GM21576 (cell line): Measurements from ENCODE around the gene RABGAP1L.
"Not testable (repeated sequence)": the region's sequence is repeated elsewhere in the genome, so short reads cannot be mapped to it uniquely, and the experiment has no call there.

Experiments
- ATAC-seq: cut with Tn5 transposase; IDR thresholded peaks from one replicate; pipeline ENCODE4 v1.9.1; 2021; ENCODE audit warnings: mild to moderate bottlenecking, moderate library complexity; ENCODE audit not compliant: unreplicated experiment

RABGAP1L gene

DNA sequence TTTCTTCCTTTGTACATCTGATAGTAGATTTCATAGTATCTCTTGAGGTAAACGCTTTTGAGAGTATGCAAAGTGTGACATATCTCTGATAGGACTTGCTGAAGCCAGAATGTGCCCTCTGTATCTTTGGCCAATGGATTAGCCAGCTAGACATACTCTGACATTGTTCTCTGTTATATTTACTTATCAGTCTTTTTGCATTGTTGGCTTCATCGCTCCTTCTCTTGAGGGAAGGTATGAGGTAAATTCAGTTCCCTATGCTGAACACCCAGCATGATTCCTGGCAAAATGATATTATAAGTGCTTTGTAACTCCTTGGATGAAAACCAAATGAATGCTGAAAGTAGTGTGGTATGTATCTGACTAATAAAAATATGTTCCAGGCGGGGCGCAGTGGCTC, 677.2 kb downstream of the RABGAP1L start:
- no peak for ATAC-seq

GRCh38 chr1:174837386-174837785, 678.1 kb downstream of the RABGAP1L start:
- ATAC-seq: no peak

- ATAC-seq: no peak
Measured at GRCh38 chr1:174839211-174839610, 679.9 kb downstream of the RABGAP1L start.

DNA sequence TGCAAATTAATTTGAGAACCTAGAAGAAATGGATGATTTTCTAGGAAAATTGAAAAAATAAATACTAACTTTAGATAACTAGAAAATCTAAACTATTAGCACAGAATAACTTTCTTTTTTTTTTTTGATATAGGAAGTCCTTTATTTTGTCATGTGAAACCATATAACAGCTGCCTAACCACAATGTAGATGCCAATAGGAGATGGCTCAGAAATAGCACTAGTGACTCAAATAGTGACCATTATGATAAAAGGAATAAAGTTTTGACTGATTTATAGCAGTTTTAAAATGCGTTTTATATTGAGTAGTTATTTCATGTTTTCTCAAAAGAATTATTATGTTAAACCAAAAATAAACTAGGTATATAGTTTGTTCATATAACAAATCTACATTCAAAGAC, 682.4 kb downstream of the RABGAP1L start:
- no peak for ATAC-seq

DNA sequence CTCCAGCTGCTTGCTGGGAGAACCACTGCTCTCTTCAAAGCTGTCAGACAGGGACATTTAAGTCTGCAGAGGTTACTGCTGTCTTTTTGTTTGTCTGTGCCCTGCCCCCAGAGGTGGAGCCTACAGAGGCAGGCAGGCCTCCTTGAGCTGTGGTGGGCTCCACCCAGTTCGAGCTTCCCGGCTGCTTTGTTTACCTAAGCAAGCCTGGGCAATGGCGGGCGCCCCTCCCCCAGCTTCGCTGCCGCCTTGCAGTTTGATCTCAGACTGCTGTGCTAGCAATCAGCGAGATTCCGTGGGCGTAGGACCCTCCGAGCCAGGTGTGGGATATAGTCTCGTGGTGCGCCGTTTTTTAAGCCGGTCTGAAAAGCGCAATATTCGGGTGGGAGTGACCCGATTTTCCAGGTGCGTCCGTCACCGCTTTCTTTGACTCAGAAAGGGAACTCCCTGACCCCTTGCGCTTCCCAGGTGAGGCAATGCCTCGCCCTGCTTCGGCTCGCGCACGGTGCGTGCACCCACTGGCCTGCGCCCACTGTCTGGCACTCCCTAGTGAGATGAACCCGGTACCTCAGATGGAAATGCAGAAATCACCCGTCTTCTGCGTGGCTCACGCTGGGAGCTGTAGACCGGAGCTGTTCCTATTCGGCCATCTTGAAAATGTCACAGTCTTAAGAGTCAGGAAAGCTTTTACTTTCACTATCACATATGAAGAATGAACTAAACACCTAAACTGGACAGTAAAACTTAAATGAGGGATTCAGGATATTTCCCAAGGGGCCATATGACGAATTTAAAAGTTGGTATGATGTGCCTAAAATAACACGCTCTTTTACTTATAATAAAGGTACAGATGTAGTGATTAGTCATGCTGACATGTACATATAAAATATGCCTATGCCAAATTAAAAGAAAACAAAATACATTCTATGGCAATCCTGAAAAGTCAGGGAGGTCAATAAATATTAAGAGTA, 689.6 kb downstream of the RABGAP1L start:
- not testable (repeated sequence) for ATAC-seq

GRCh38 chr1:174850726-174851125, 691.4 kb downstream of the RABGAP1L start:
- no peak for ATAC-seq

DNA sequence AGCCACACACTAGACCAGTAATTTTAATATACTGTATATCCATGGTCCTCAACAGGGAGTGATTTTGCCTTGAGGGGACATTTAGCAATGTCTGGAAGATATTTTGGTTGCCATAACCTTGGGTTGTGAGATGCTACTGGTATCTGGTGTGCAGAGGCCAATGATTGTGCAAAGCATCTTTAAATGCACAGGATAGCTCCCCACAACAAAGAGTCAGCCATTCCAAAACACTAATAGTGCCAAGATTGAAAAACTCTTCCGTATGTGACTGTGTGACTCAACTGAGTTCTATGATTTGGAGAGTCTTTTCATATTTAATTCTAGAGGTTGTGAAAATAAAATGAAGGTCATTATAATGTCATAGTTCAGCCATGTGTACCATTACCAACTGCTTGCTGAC, 699.0 kb downstream of the RABGAP1L start:
- no peak for ATAC-seq

DNA sequence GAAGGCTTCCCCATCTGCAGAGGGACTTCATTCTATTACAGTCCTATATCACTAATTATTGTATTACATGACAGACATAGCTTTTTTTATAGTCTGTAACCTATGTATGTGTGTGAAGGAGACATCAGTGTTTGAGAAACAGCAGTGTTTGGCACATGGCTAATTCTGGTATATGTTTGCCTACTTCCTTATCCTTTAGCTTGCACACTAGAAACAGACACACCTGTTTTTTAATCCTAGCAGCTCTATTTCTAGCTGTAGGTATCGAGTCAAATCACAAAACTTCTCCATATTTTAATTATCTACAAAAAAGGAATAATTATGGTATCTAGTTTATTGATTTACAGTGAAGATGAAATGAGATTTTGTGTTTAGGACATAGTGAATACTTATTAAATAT, 711.0 kb downstream of the RABGAP1L start:
- ATAC-seq: no peak

DNA sequence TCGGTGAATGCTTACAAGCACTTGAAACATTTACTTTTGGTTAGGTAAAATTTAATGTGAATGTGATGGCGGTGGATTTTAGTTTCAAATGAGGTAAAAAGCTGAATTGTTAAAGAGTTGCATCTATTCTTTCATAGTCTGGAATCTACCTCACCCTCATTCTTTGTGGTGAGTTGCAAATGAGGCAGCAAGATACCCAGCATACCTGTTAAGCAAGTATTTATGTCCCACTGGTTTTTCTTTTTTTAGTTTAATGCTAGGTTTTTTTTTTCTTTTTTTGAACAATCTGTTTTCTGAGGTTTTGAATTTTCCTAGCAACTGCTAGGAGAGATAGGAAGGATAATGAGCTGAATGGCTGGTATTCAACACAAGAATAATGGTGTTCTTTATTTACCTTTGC, 712.6 kb downstream of the RABGAP1L start:
- no peak for ATAC-seq

DNA sequence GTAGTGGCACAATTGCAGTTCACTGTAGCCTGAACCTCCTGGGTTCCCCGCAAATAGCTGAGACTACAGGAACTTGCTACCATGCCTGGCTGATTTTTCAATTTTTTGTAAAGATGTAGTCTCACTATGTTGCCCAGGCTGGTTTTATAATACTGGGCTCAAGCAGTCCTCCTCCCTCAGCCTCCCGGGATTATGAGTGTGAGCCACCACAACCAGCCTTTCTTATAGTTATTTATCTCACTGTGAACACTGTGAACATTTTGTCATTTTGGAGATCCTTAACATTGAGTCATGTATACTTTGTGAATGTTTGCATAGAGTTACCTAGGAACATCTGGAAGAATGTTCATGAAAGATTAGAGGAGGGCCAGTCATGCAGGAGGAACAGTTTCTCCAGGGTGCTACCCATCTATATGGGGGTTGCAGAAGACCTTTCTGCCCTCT, 713.3 kb downstream of the RABGAP1L start:
- ATAC-seq: no peak

DNA sequence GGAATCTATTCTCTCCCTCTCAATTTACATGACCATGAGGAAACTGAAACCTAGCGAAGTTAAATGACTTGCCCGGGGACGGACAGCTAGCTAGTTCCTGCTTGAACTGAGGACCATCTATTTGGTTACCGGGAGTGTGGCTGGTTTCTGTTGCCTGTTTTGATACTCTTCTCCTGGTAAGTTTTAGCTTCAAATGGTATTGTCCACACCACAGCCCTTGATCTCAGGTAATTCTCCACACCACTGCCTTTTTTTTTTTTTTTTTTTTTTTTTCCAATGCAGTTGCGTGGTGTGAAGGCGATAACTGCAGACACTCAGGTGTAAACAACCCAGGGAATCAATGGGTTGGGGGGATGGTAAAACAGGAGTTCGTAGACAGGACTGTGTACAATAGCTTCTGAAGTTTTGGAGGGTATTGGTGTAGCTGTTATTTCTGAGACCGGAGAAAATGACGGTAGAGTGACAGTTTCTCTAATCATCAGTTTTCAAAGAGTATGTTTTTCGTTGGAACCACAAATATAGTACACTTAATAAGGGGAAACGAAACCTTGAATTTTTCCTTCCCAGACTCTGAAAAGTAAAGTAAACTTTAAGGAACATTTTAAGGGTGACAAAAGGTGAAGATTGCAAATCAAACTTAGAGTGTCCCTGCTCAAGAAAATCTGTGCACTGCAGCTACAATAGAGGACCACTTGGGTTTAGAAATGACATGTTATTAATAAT, 715.2 kb downstream of the RABGAP1L start:
- ATAC-seq: peak; percentile 63

DNA sequence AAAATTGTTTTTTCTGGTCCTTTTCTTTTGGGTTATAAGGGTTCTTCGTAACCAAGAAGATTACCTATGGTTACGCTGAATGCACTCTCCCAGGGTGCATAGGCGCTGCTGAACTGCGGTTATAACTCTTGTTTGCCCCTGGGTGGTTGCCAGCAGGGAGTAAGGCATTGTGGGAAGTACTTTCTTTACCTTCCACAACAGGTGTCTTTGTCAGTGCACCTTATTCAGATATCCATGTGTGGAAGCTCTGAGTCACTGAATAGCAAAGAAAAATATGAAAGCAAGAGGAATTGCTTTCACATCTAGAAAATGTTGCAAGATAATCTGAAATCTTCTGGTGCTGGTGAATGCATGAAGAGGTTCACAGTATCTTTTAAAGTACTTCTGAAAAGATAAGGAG, 716.0 kb downstream of the RABGAP1L start:
- ATAC-seq: no peak

DNA sequence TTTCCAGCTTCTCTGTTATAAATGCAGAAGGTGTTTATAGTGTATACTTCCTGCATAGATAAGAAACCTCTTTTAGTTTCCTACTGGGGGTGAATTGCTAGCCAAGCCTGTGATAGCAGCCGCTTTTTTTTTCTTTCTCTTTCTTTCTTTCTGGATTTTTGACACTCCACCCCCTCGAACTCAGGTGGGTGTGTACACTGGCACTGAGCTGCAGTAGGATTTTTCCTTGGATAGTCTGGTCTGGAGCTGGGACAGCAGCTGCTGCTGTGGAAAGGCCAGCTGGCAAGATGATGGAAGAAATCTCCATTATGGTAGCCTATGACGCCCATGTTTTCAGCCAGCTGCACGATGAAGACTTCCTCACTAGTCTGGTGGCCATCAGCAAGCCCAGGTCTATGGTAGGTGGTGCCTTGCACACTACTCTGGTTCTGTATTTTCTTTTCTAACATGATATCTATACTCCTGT, 717.9 kb downstream of the RABGAP1L start:
- ATAC-seq: no peak

DNA sequence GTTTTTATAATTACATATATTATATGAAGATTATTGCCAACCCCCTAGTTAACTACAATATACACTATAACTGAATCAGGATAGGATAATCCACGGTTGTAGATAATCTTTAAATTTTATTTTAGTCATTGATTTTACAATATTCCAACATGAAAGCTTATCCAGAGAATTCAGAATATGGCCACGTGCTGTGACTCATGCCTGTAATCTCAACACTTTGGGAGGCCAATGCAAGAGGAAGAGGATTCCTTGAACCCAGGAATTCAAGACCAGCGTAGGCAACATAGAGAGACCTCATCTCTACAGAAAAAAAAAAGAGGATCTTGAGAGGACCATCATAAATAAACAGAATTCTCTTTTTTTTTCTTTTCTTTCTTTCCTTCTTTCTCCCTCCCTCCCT, 720.9 kb downstream of the RABGAP1L start:
- no peak for ATAC-seq

- ATAC-seq: no peak
Measured at GRCh38 chr1:174883409-174883808, 724.1 kb downstream of the RABGAP1L start.

GRCh38 chr1:174884038-174884437, 724.7 kb downstream of the RABGAP1L start:
- no peak for ATAC-seq

GRCh38 chr1:174884566-174884965, 725.2 kb downstream of the RABGAP1L start:
- ATAC-seq: no peak

DNA sequence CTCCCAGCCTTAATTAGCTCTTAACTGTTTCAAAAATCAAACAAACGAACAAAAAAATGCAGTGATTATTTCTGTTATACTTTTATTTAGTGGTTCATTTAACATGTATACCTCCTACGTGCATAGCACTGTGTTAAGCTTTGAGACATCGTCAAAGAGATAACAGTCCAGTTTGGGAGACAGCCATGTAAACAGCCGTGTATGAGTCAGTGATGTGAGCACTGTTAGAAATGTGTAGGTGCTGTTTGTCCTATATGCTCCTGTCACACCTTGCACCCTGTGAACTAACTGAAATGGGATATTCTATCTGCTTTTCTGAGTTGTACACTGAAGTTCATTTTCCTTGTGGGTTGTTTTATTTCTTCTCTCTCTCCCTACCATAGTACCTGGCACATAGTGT, 730.7 kb downstream of the RABGAP1L start:
- ATAC-seq: no peak

DNA sequence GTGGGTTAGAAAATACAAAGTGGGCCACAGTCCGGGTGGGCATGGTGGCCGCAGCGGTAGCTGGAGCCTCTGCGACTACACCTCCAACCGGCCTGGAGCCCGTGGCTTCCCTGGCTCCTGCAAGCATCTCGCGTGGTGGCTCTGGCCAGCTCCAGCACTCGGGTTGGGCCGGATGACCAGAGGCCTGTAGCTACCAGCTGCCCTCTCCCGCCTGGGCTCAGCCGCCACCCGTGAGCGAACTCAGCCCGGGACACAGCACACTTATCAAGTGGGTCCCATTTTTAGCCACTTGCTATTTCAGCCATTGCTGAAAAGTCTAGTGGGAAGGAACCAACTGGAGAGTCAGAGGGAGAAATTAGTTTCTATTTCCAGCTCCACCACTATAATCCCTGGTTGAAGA, 732.7 kb downstream of the RABGAP1L start:
- ATAC-seq: no peak

GRCh38 chr1:174894117-174894762, 734.9 kb downstream of the RABGAP1L start:
- ATAC-seq: no peak

GRCh38 chr1:174895610-174896009, 736.3 kb downstream of the RABGAP1L start:
- ATAC-seq: not testable (repeated sequence)
